Skeletal muscle cell (primary cell): Measurements from ENCODE around the gene SMIM30.
"Not testable (repeated sequence)": the region's sequence is repeated elsewhere in the genome, so short reads cannot be mapped to it uniquely, and the experiment has no call there.

Experiments
- DNase-seq: peaks from one replicate; pipeline ENCODE4 v3.0.0-alpha.2; 2010; ENCODE audit warnings: low read depth
- H3K4me3 ChIP-seq: 2 replicates; pipeline ENCODE4 v1.5.1; 2011; ENCODE audit warnings: low read depth, mild to moderate bottlenecking, control low read depth, low read length, moderate library complexity

Gene SMIM30, protein sequence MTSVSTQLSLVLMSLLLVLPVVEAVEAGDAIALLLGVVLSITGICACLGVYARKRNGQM

DNA sequence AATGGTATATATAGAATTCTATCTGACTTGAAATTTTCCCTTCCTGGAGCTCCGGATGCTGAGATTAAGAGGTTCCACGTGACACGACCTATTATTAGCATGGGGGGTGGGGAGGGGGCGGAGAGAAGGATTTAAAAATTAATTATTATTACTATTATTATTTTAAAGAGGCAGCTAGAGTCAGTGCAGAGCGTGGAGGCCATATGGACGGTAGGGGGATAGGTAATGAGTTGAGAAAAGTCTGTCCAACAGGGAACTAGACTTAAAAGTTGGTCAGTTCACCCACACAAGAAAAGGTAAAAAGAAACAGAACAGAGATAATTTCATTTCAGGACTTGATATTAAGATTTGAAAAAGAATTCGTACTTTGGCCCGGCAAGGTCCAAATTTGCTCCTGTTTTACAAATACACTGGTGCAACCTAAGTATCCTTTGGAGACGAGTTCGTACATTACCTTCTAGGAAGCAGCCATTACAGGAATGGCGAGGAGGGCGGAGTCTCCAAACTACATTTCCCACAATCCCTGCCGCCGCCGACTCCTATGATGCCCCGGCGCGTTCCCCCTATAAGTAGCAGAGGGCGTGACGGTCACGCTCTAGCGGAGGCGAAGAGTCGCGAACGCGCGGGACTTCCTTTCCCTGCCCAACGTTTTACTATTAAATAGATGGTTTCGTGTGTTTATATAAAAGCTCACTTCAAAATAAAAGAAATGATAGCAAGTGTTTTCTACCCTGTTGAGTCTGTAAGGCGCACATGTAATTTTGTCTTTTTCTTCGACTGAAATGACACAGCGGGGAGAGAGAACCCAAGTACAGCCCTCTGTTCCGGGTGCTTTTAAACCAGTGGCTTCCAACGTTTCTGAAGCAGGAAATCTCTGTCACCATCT lies at the start of gene SMIM30:
SMIM30 (minus strand) TSS at position 481 of the 886 bp plus-strand sequence. CDS start 976 bp downstream, outside the sequence.
- peak; percentile 58 for DNase-seq
- peak within 1 kb of the TSS; percentile 67 for H3K4me3 ChIP-seq

DNA sequence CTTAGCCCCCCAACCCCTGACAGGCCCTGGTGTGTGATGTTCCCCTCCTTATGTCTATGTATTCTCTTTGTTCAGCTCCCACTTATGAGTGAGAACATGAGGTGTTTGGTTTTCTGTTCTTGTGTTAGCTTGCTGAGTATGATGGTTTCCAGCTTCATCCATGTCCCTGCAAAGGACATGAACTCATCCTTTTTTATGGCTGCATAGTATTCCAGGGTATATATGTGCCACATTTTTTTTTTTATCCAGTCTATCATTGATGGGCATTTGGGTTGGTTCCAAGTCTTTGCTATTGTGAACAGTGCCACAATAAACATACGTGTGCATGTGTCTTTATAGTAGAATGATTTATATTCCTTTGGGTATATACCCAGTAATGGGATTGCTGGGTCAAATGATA lies 47.8 kb upstream of the SMIM30 start:
- not testable (repeated sequence) for H3K4me3 ChIP-seq, DNase-seq

DNA sequence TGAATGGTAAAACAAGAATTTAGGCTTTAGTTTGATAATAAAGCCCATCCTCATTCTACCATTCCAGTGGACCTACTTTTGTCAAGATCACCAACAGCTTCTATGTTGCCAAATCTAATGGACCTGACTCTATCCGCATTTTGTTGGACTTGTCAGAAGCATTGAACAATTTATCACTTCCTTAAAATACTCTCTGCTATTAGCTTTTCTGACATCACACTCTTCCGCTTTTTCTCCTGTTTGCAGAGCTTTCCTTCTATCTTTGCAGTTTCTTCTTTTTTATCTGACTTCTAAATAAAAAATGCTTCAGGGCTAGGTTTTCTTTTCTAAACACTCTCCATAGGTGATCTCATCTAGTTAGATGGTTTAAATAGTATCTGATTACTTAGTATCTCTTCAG lies 42.7 kb upstream of the SMIM30 start:
- no peak overlapping the region for H3K4me3 ChIP-seq
- no peak for DNase-seq

DNA sequence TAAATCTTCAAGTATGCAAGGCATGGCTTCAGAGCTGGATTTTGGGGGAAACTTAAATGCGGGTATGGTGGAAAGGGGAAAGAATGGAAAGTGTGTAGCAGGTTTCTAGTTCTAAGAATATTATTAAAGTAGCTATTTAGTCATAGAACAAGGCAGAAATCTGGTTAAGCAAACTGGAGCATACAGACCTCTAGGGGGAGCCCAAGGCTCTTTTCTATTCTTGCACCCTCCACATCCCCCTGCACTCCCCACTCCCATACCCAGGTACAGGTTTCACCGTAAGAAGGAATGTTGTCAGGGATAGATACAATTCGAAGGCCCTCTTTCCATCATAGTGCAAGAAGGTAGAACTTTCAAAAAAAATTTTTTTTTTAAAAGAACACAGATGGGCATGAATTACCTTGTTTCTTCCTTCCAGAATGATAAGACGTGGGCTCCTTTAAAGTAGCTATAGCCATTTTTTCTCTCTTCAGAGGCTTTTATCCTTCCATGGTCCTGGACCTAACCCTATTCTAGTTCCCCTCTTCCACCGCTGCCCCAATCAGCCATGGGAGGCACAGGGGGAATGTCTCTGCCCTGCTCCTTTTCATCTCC lies 41.5 kb upstream of the SMIM30 start:
- DNase-seq, result no peak
- H3K4me3 ChIP-seq, result no peak overlapping the region

DNA sequence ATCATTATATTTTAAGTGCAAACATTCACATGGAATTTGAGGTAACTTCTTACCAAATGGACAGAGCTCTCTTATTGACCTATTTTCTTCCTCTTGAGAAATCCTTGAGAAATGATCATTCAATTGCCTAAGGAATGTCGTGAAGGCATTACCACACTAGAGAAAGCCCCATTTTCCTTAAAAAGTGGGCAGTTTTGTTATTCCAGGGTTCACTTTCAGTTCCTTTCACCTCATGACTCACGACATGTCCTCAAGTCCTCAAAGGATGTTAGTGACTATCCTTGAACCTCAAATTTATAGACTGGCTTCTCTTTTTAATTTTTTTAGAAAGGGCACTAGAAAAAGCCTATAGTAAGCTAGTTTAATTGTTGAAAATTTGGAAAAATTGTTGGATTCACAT lies 40.4 kb upstream of the SMIM30 start:
- DNase-seq, result no peak
- no peak overlapping the region for H3K4me3 ChIP-seq

DNA sequence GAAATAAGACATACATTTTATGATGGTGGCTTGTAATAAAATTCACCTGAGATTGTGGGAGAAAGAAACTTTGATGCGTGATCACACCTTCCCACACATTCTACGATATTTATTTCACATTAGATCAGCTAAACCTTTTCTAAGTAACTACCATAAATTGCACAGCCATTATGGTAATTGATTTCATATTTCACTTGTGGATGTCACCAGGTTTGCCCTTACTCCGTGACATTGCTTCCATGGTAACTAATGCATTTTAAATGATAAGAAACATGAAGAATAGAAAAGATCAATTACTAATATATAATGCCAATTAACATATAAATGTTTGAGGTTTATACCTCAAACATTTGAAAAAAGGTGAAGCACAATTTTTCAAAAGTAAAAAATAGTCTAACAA lies 35.8 kb upstream of the SMIM30 start:
- H3K4me3 ChIP-seq, result no peak overlapping the region
- DNase-seq, result no peak

DNA sequence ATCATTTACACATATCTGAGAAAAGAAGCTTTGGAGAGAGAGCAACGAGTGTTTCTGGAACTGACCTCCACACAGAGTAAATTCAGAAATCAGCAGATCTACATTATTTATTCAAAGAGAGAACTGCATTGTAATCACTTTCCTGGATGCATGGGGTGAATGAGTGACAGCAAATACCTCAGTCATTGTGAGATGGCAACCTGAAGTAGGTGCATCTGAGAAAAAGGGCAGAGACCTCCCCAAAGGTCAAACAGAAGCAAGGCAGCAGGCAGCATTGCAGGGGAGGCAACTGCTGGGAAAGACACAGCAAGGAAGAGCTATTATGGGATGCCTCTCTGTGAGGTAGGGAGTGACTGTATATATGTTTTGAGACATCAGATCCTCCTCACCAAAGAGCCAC lies 26.5 kb upstream of the SMIM30 start:
- no peak overlapping the region for H3K4me3 ChIP-seq
- no peak for DNase-seq

DNA sequence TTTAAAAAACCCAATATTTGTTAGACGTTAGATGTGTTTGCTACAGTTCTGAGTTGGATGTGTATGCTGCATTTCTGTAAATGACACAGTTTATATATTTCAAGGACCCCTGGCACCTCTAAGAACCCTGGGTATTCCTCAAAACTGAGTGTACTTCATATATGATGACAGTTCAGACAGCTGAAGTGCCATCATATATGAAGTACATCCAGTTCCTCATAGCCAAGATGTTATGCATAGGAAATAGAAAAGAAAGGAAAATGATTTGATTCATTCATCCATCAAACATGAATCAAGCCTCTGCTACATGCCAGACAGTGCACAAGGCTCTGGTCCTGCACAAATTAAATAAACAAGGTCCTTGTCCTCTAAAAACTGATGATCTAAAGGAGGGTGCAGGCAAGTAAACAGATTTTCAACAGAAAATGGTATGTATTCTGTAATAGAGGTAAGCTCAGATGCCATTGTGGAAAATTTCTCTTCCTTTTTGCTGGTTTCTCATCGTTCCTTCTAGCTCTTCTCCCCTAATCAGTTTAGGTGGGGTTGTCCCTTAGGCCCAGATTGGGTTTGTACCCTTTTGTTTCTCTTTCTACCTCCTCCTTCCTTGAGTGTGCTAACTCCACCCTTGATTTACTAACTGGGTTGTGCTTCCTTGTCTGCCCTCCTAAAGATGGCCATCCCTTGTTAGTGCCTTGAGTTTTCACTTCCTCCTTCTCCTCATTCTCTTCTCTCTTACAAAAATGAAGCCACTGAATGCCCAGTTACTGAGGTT lies 25.3 kb upstream of the SMIM30 start:
- no peak overlapping the region for H3K4me3 ChIP-seq
- DNase-seq, result no peak

DNA sequence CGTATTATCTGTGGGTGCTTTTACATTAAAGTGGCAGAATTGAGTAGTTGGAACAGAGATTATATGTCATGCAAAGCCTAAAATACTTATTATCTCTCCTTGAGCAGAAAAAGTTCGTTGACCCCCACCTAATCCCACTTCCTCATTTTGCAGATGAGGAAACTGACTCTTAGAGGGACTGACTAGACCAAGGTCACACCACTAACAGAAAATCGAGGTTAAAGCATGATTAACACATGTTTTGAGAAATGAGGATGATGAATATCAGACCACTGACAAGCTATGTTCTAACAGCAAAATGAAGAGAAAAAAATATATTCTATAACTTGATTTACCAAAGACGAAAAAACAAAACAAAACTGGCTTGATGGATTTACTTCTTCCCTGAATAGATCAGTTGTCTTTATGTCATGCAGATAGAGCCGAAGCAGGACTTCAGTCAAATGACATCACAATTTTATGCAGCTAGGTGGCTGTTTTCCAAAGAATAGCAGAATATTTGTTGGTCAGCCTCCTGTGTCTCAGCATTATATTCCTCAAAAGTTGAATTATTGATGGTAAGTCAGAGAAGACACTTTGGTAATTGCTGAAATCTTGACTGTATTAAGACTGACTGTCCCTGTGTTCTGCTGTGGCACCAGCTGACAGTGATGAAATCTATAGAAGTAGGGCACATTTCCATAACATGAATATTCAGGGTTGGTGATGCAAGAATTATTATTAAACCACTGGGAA lies 24.2 kb upstream of the SMIM30 start:
- DNase-seq, result no peak
- no peak overlapping the region for H3K4me3 ChIP-seq

DNA sequence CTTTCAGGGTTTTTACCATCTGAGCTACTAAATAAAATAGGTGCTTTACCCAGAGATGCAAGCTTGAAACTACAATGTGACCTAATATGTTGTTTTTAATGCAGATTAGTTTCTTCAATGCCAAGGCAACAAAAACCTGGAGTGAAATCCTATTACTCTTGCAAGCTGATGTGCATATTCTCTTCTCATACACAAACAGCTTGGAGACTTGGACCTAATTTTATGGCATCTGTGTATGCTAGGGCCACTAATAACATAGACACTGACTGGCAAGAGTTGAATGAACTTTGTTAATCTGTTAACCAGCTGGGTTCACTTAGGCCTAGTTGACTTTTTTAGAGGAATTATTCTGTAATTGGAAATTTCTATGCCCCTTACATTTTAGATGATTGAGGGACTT lies 23.4 kb upstream of the SMIM30 start:
- DNase-seq, result no peak
- no peak overlapping the region for H3K4me3 ChIP-seq

DNA sequence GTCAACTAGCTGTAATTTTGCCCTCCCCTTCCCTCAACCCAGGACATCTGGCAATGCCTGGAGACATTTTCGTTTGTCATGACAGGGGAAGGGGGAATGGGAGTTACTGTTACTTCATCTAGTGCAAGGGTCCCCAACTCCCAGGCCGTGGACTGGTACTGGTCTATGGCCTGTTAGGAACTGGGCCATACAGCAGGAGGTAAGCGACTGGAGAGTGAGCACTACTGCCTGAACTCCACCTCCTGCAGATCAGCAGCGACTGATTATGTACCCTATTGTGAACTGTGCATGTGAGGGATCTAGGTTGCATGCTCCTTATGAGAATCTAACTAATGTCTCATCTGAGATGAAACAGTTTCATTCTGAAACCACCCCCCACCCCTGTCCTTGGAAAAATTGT lies 22.6 kb upstream of the SMIM30 start:
- no peak overlapping the region for H3K4me3 ChIP-seq
- DNase-seq, result no peak

DNA sequence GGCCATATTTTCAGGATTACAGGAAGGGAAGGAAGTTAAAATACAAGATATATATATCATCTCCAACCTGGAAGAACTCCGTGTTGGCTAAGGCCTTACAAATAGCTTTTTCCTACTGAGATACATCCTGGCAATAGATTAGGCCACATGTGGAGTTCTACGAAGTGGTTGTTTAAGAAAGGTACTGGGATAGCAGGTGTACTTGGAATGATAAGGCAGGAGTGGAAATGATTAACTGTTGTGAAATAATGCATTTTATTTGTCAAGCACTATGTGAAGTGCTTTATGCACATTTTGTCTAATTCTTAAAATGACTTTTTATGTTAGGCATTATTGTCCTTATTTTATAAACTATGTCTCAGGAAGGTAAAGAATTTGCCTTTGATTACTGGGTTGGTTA lies 18.9 kb upstream of the SMIM30 start:
- DNase-seq, result no peak
- H3K4me3 ChIP-seq, result no peak overlapping the region

DNA sequence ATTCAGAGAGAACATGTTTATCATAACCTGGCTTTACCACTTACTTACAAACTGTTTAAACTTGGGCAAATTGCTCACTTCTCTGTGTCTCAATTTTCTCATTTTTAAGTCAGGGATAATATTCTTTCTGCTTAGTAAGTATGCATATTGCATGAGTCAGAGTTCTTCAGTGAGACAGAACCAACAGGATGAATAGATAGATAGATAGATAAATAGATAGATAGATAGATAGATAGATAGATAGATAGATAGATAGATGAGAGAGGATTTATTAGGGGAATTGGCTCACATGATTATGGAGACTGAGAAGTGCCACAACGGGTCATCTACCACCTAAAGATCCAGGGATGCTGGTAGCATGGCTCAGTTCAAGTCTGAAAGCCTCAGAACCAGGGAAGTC lies 15.7 kb upstream of the SMIM30 start:
- DNase-seq, result no peak
- H3K4me3 ChIP-seq, result no peak overlapping the region

DNA sequence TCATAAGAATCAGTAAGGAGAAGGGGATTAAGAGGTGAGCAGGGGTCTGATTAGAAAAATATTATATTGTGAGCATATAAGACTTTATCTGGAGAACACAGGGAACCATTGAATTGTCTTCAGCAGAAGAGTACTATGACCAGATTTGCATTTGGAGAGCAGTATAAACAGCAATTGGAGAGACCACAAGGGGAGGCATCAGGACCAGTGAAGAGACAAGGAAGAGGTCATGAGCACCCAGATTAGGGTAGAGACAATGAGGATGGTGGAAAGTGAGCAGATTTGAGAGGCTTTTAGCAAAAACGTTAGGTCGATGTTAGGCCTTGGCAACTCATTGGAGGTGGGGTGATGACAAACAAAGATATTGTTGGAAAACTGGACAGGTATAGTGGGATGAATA lies 13.0 kb upstream of the SMIM30 start:
- H3K4me3 ChIP-seq, result no peak overlapping the region
- no peak for DNase-seq

DNA sequence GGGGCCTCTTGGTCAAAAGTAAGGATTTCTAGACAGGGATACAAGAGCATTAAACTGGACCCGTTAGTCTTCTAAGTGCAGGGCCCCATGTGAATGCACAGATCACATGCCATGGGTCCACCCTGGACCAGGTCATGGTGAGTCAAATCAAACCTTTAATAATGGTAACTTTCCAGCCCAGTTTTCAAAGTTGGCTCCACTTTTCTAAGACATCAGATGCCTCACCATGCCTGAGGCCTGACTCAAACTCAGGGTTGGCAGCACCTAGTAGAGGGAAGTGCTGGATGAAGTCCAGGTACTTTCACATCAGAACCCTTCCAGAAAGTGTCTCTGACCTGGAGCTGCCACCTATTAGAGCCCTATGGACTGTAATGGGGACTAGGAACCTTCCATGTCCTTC lies 9.7 kb upstream of the SMIM30 start:
- no peak for DNase-seq
- H3K4me3 ChIP-seq, result no peak overlapping the region

DNA sequence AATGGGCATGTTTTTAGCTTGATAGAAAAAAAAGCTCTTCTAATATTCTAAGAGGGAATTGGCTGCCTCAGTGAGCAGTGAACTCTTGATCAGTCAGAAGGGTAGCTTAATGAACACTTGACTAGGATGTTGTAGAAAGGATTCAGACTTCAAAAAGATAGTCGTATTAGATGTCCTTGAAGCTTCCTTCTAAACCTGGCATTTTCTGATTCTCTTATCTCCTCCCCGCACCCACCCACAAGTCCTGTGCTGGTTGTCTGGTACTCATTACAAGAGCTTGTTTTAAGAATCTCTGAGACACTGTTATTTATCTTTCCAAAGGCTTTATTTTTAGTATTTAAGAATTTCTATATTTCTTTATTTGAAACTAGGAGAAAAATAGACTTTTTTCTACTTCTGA lies 7.4 kb upstream of the SMIM30 start:
- no peak overlapping the region for H3K4me3 ChIP-seq
- no peak for DNase-seq

DNA sequence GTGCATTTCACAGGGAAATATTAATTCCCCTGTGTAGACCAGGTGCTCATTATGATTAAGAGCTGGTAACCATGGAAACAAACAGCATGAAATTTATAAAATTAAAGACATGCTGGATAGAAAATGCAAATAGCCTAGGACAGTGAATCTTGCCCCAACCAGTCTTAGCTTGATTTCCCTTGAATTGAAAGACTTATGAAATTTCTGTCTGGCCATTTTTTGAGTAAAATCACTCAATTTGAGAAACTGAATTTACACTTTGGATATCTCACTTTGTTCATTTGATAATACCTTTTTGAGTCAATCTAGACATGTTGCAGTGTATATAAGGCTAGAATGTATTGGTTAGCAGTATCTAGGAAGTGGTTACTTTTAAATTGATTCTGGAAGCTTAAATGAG lies 4.4 kb upstream of the SMIM30 start:
- no peak for DNase-seq
- no peak overlapping the region for H3K4me3 ChIP-seq

DNA sequence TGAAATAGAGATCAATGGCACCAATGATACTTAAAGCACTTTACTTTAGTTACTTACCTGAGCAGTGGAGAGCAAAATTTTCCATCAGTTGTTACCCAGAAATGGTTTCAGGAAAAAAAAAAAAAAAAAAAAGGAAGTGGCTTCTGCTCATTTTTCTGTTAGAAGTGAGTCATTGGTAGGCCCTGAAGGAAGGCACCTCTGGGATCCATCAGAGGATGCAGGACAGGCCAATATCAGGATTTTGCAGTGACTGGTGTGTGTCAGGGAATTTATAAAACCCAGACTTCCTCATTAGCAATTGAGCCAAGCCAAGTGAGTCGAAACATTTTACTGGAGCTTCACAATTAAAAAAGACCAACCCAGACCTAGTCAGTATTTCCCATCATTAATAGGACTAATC lies 2.3 kb upstream of the SMIM30 start:
- no peak overlapping the region for H3K4me3 ChIP-seq
- no peak for DNase-seq

DNA sequence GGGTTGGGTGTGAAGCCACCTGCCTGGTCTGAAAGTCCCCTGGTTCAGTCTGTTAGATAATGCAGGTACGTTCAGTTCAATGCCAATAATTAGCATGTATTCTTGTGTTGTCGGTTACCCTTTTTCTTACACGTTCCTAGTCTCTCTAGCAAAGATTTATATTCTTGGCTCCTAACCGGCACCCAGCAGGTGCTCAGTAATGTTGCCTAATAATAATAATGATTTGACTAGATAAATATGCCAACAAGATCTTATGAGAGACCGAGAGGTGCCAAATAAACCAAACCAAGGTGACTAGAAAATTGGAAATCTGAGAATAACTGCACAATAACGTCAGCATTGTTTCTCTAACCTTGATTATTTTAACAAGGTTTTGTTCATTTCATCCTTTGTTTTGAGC lies 1.1 kb upstream of the SMIM30 start:
- H3K4me3 ChIP-seq, result no peak overlapping the region
- no peak for DNase-seq

DNA sequence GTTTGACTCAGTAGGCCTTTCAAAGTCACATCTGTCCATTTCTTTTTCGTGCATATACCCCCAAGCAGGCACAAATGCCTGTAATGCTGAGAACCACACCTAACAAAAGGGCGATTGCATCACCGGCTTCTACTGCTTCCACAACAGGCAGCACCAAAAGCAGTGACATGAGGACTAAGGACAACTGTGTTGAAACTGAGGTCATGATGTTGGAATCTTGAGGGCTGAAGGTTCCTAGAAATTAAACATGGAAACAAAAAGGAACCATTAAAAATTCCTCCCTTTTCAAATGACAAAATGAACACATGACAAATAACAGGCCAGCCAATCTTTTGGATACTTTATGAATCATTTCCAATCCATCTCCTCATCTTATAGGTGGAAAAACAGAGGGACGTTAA lies 980 bp downstream of the SMIM30 start:
- DNase-seq, result not testable (repeated sequence)
- H3K4me3 ChIP-seq, result peak overlapping the region; percentile 67
